H9 (cell line): Measurements from ENCODE around the gene RNF126. TPM values are rescaled to one million over a fixed set of nuclear protein-coding genes. Genes with fewer than 3 reads are reported as not detected.

Source experiments
- DNase-seq: peaks from one replicate; pipeline ENCODE4 v3.0.0-alpha.2; 2017
- H2AFZ ChIP-seq: one replicate; pipeline ENCODE4 v1.6.1; 2013; ENCODE audit warnings: mild to moderate bottlenecking, low read length, control low read depth, moderate library complexity
- H2AK5ac ChIP-seq: 2 replicates; pipeline ENCODE4 v1.6.1; 2013; ENCODE audit warnings: low read length, control low read depth, mixed read lengths; ENCODE audit not compliant: insufficient read length
- H2BK120ac ChIP-seq: one replicate; pipeline ENCODE4 v1.6.1; 2013; ENCODE audit warnings: low read depth, mild to moderate bottlenecking, low read length, control low read depth, inconsistent platforms; ENCODE audit not compliant: poor library complexity, severe bottlenecking
- H2BK12ac ChIP-seq: 2 replicates; pipeline ENCODE4 v1.6.1; 2013; ENCODE audit warnings: low read length, control low read depth, mixed read lengths, low read depth; ENCODE audit not compliant: insufficient read length
- H2BK15ac ChIP-seq: 2 replicates; pipeline ENCODE4 v1.6.1; 2013; ENCODE audit warnings: low read depth, low read length, control low read depth
- H2BK20ac ChIP-seq: one replicate; pipeline ENCODE4 v1.6.1; 2013; ENCODE audit warnings: low read depth, mild to moderate bottlenecking, low read length, control low read depth, inconsistent platforms; ENCODE audit not compliant: poor library complexity, severe bottlenecking
- H2BK5ac ChIP-seq: 2 replicates; pipeline ENCODE4 v1.6.1; 2013; ENCODE audit warnings: low read length, control low read depth, mixed read lengths; ENCODE audit not compliant: insufficient read length
- H3K14ac ChIP-seq: 2 replicates; pipeline ENCODE4 v1.6.1; 2013; ENCODE audit warnings: low read length, control low read depth; ENCODE audit not compliant: insufficient read depth
- H3K18ac ChIP-seq: 2 replicates; pipeline ENCODE4 v1.6.1; 2013; ENCODE audit warnings: low read depth, mild to moderate bottlenecking, mixed read lengths, low read length, control low read depth; ENCODE audit not compliant: insufficient read length
- H3K23ac ChIP-seq: 2 replicates; pipeline ENCODE4 v1.6.1; 2013; ENCODE audit warnings: low read length, control low read depth, mixed read lengths, low read depth; ENCODE audit not compliant: insufficient read length
- H3K23me2 ChIP-seq: 2 replicates; pipeline ENCODE4 v1.6.1; 2013; ENCODE audit warnings: low read depth, mild to moderate bottlenecking, mixed read lengths, low read length, control low read depth; ENCODE audit not compliant: insufficient read length, poor library complexity, severe bottlenecking
- H3K27ac ChIP-seq: 2 replicates; pipeline ENCODE4 v1.5.1; 2013; ENCODE audit warnings: low read length, control low read depth, mixed read lengths, low read depth; ENCODE audit not compliant: insufficient read length
- H3K27me3 ChIP-seq: 2 replicates; pipeline ENCODE4 v1.6.1; 2013; ENCODE audit warnings: low read length, control low read depth, inconsistent platforms; ENCODE audit not compliant: insufficient read depth
- H3K4ac ChIP-seq: 2 replicates; pipeline ENCODE4 v1.6.1; 2013; ENCODE audit warnings: low read depth, mild to moderate bottlenecking, control low read depth, inconsistent platforms, low read length, moderate library complexity
- H3K4me1 ChIP-seq: 2 replicates; pipeline ENCODE4 v1.6.1; 2013; ENCODE audit warnings: low read length, control low read depth, inconsistent platforms; ENCODE audit not compliant: insufficient read depth
- H3K4me2 ChIP-seq: 2 replicates; pipeline ENCODE4 v1.6.1; 2013; ENCODE audit warnings: low read length, control low read depth, mixed read lengths; ENCODE audit not compliant: insufficient read length, insufficient read depth
- H3K56ac ChIP-seq: 2 replicates; pipeline ENCODE4 v1.6.1; 2013; ENCODE audit warnings: low read depth, mild to moderate bottlenecking, mixed read lengths, low read length, control low read depth; ENCODE audit not compliant: insufficient read length
- H3K79me1 ChIP-seq: 2 replicates; pipeline ENCODE4 v1.6.1; 2013; ENCODE audit warnings: low read depth, mild to moderate bottlenecking, moderate library complexity, low read length, control low read depth, inconsistent platforms; ENCODE audit not compliant: insufficient read depth, poor library complexity, severe bottlenecking
- H3K79me2 ChIP-seq: 2 replicates; pipeline ENCODE4 v1.6.1; 2013; ENCODE audit warnings: low read length, control low read depth, inconsistent platforms; ENCODE audit not compliant: insufficient read depth
- H3K9ac ChIP-seq: 2 replicates; pipeline ENCODE4 v1.6.1; 2013; ENCODE audit warnings: low read length, control low read depth, mixed read lengths; ENCODE audit not compliant: insufficient read length; ENCODE audit errors: extremely low read depth
- H3K9me3 ChIP-seq: one replicate; pipeline ENCODE4 v1.6.1; 2013; ENCODE audit warnings: low read depth, low read length, inconsistent platforms; ENCODE audit not compliant: control insufficient read depth
- H3T11ph ChIP-seq: one replicate; pipeline ENCODE4 v1.6.1; 2013; ENCODE audit warnings: mild to moderate bottlenecking, low read length, control low read depth, inconsistent platforms
- H4K20me1 ChIP-seq: one replicate; pipeline ENCODE4 v1.6.1; 2013; ENCODE audit not compliant: control insufficient read depth, insufficient read length, insufficient read depth
- H4K5ac ChIP-seq: 2 replicates; pipeline ENCODE4 v1.6.1; 2013; ENCODE audit warnings: low read depth, mild to moderate bottlenecking, mixed read lengths, low read length, control low read depth; ENCODE audit not compliant: insufficient read length
- H4K8ac ChIP-seq: replicated peaks from 2 replicates; pipeline ENCODE4 v1.6.1; 2013; ENCODE audit warnings: low read length, control low read depth, mixed read lengths, low read depth; ENCODE audit not compliant: insufficient read length
- H4K91ac ChIP-seq: 2 replicates; pipeline ENCODE4 v1.6.1; 2013; ENCODE audit warnings: low read depth, mild to moderate bottlenecking, moderate library complexity, mixed read lengths, low read length, control low read depth; ENCODE audit not compliant: insufficient read length
- H3K27ac Mint-ChIP-seq, 3 experiments: 2 replicates in 2 of 3; 3 replicates in 1 of 3; pipeline ENCODE4 v1.8.0; 2020 to 2021; ENCODE audit warnings: mixed read lengths in 3 of 3, mild to moderate bottlenecking in 1 of 3, moderate library complexity in 1 of 3
- H3K27me3 Mint-ChIP-seq: 2 replicates; pipeline ENCODE4 v1.8.0; 2021; ENCODE audit warnings: low read depth, mild to moderate bottlenecking, moderate library complexity, mixed read lengths
- H3K36me3 Mint-ChIP-seq, 3 experiments: 2 replicates in 2 of 3; 3 replicates in 1 of 3; pipeline ENCODE4 v1.8.0; 2020 to 2021; ENCODE audit warnings: low read depth in 3 of 3, mixed read lengths in 3 of 3; ENCODE audit not compliant: insufficient read depth in 1 of 3
- H3K4me1 Mint-ChIP-seq, 2 experiments: 2 replicates each; pipeline ENCODE4 v1.8.0; 2020; ENCODE audit warnings: mixed read lengths in 2 of 2
- H3K4me3 Mint-ChIP-seq, 2 experiments: 2 replicates in 1 of 2; 3 replicates in 1 of 2; pipeline ENCODE4 v1.8.0; 2020 to 2021; ENCODE audit warnings: mild to moderate bottlenecking in 2 of 2, mixed read lengths in 2 of 2, moderate library complexity in 1 of 2
- H3K9me3 Mint-ChIP-seq, 2 experiments: 2 replicates in 1 of 2; 3 replicates in 1 of 2; pipeline ENCODE4 v1.8.0; 2020; ENCODE audit warnings: mild to moderate bottlenecking in 2 of 2, mixed read lengths in 2 of 2, moderate library complexity in 1 of 2
- WGBS: extraction: QIAGEN DNeasy Blood & Tissue Kit; methylation state at CpG from one replicate; pipeline ENCODE4 v1.1.7; 2013; ENCODE audit warnings: missing lambda C conversion rate, low lambda C conversion rate, mixed read lengths; ENCODE audit not compliant: insufficient read length; ENCODE audit errors: extremely low coverage; 5-methylcytosine and 5-hydroxymethylcytosine counted together
- total RNA-seq: library from RNA; stranded (reverse); gene quantifications from 2 replicates; pipeline ENCODE4 v1.2.1, GENCODE V29; 2021
- TF ChIP-seq, protein P1 (sequence below): fragments of 200-600 bp; sonication (generic); conservative IDR thresholded peaks from 3 replicates; pipeline ENCODE4 v1.8.0; 2021; ENCODE audit warnings: antibody characterized with exemption, mild to moderate bottlenecking

Gene RNF126
- total RNA-seq, 1 experiment from 2014 or later, result 81.9 TPM

GRCh38 chr19:645912-646778 lies 16.9 kb downstream of the RNF126 start:
- no peaks in the 10 kb centered on the region for H3K9me3 ChIP-seq
- no peak overlapping the region for H2BK120ac ChIP-seq
- H3K14ac ChIP-seq, result no peak overlapping the region
- no peaks in the 10 kb centered on the region for H3K23me2 ChIP-seq
- H4K5ac ChIP-seq, result no peak overlapping the region
- H3T11ph ChIP-seq, result no peak overlapping the region
- no peaks in the 10 kb centered on the region for H4K20me1 ChIP-seq
- H3K27ac Mint-ChIP-seq, result peak overlapping the region; percentile 39 to 93 (median 80); a peak in 3 of 7 replicates
- H3K4me3 Mint-ChIP-seq, result no peak overlapping the region
- H3K27me3 ChIP-seq, result no peaks in the 10 kb centered on the region
- peaks cover 11 to 31% (median 18%) of the 10 kb centered on the region in 3 experiments for H3K36me3 Mint-ChIP-seq
- H2BK20ac ChIP-seq, result no peak overlapping the region
- H3K4me2 ChIP-seq, result no peak overlapping the region
- no peaks in the 10 kb centered on the region for H3K27me3 Mint-ChIP-seq
- no peak overlapping the region for H2BK5ac ChIP-seq
- no peak overlapping the region for H3K9ac ChIP-seq
- H3K9me3 Mint-ChIP-seq, result no peaks in the 10 kb centered on the region
- no peak overlapping the region for H3K18ac ChIP-seq
- no CpG with 5 or more reads among the region's 62 CpGs for WGBS
- H3K79me1 ChIP-seq, result no peaks in the 10 kb centered on the region
- H3K4me1 Mint-ChIP-seq, result no peaks in the 10 kb centered on the region
- no peak overlapping the region for H2AK5ac ChIP-seq
- no peak for DNase-seq
- H2BK12ac ChIP-seq, result no peak overlapping the region
- no peak overlapping the region for H3K4ac ChIP-seq
- TF ChIP-seq, protein P1, sequence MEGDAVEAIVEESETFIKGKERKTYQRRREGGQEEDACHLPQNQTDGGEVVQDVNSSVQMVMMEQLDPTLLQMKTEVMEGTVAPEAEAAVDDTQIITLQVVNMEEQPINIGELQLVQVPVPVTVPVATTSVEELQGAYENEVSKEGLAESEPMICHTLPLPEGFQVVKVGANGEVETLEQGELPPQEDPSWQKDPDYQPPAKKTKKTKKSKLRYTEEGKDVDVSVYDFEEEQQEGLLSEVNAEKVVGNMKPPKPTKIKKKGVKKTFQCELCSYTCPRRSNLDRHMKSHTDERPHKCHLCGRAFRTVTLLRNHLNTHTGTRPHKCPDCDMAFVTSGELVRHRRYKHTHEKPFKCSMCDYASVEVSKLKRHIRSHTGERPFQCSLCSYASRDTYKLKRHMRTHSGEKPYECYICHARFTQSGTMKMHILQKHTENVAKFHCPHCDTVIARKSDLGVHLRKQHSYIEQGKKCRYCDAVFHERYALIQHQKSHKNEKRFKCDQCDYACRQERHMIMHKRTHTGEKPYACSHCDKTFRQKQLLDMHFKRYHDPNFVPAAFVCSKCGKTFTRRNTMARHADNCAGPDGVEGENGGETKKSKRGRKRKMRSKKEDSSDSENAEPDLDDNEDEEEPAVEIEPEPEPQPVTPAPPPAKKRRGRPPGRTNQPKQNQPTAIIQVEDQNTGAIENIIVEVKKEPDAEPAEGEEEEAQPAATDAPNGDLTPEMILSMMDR, result no peak
- no peak overlapping the region for H3K56ac ChIP-seq
- no peak overlapping the region for H4K91ac ChIP-seq
- H3K23ac ChIP-seq, result no peak overlapping the region
- no peak overlapping the region for H2BK15ac ChIP-seq
- H3K4me1 ChIP-seq, result no peaks in the 10 kb centered on the region
- H2AFZ ChIP-seq, result no peak overlapping the region
- no peaks in the 10 kb centered on the region; the same call in 1 of the 2 replicates for H3K79me2 ChIP-seq
- no peak overlapping the region for H3K27ac ChIP-seq
- H4K8ac ChIP-seq, result no peak overlapping the region
